Stimulated activated naive CD4-positive, alpha-beta T cell (primary cell): Measurements from ENCODE around the gene KIAA1217.

ENCODE experiments used
- DNase-seq, 6 experiments: peaks; one replicate each; lab custom pipeline; 2025; lab: John Stamatoyannopoulos, UW

Gene KIAA1217

GRCh38 chr10:24374134-24374915 is 165.4 kb downstream of the KIAA1217 start:
- no peak for DNase-seq

- DNase-seq = no peak
Measured at GRCh38 chr10:24375510-24375909, 166.6 kb downstream of the KIAA1217 start.

- no peak for DNase-seq
Measured at GRCh38 chr10:24376731-24377130, 167.8 kb downstream of the KIAA1217 start.

- no peak for DNase-seq
Measured at GRCh38 chr10:24378126-24378920, 169.4 kb downstream of the KIAA1217 start.

- DNase-seq = no peak
Measured at GRCh38 chr10:24381235-24382010, 172.5 kb downstream of the KIAA1217 start.

GRCh38 chr10:24382045-24382444 is 173.1 kb downstream of the KIAA1217 start:
- DNase-seq = no peak

GRCh38 chr10:24382596-24382978 is 173.6 kb downstream of the KIAA1217 start:
- no peak for DNase-seq

- DNase-seq = no peak
Measured at GRCh38 chr10:24382979-24383663, 174.2 kb downstream of the KIAA1217 start.

- no peak for DNase-seq
Measured at GRCh38 chr10:24383681-24384106, 174.8 kb downstream of the KIAA1217 start.

- DNase-seq = no peak
Measured at GRCh38 chr10:24384954-24385353, 176.0 kb downstream of the KIAA1217 start.

- DNase-seq = no peak
Measured at GRCh38 chr10:24385776-24386175, 176.8 kb downstream of the KIAA1217 start.

- no peak for DNase-seq
Measured at GRCh38 chr10:24390146-24390700, 181.3 kb downstream of the KIAA1217 start.

- DNase-seq = no peak
Measured at GRCh38 chr10:24390746-24391145, 181.8 kb downstream of the KIAA1217 start.

GRCh38 chr10:24393201-24393600 is 184.3 kb downstream of the KIAA1217 start:
- no peak for DNase-seq

- DNase-seq = no peak
Measured at GRCh38 chr10:24394461-24395190, 185.7 kb downstream of the KIAA1217 start.

GRCh38 chr10:24396396-24396795 is 187.5 kb downstream of the KIAA1217 start:
- no peak for DNase-seq

GRCh38 chr10:24397662-24398061 is 188.7 kb downstream of the KIAA1217 start:
- DNase-seq = no peak

GRCh38 chr10:24404567-24404966 is 195.6 kb downstream of the KIAA1217 start:
- DNase-seq = no peak

GRCh38 chr10:24405635-24406034 is 196.7 kb downstream of the KIAA1217 start:
- no peak for DNase-seq

GRCh38 chr10:24406809-24407483 is 198.0 kb downstream of the KIAA1217 start:
- no peak for DNase-seq
